Measurements from ENCODE around the gene APEH. TPM values are rescaled to one million over a fixed set of nuclear protein-coding genes. Genes with fewer than 3 reads are reported as not detected.
A peak's percentile ranks its signal among the peaks of the same experiment; 100 is the strongest.
"Not testable (repeated sequence)": the region's sequence is repeated elsewhere in the genome, so short reads cannot be mapped to it uniquely, and the experiment has no call there.

Gene APEH
- total and polyA plus RNA-seq, 5 donors, result 37.4 to 110 (median 88.7) TPM

GRCh38 chr3:49690856-49691255, 16.7 kb downstream of the APEH start:
- H3K4me3 ChIP-seq (ENCODE audit: low read length); intact Hi-C loops (cut with DNase I); H3K27me3 ChIP-seq (ENCODE audit: control insufficient read depth, insufficient read depth); DNase-seq; ATAC-seq; H3K4me1 ChIP-seq (ENCODE audit: control insufficient read depth, insufficient read depth, low read length); H3K27ac ChIP-seq (ENCODE audit: low read length); H3K9me3 ChIP-seq (ENCODE audit: control insufficient read depth, low read length): not testable (repeated sequence)
- 90% methylated on average over 3 of the region's 3 CpGs for WGBS

GRCh38 chr3:49691481-49691880, 17.3 kb downstream of the APEH start:
- H3K9me3 ChIP-seq (ENCODE audit: control insufficient read depth, low read length); H3K4me1 ChIP-seq (ENCODE audit: control insufficient read depth, insufficient read depth, low read length); H3K27ac ChIP-seq (ENCODE audit: low read length); ATAC-seq; H3K27me3 ChIP-seq (ENCODE audit: control insufficient read depth, insufficient read depth); intact Hi-C loops (cut with DNase I); H3K4me3 ChIP-seq (ENCODE audit: low read length): not testable (repeated sequence)
- DNase-seq, result peak in 1 of 3 donors; percentile 9
- 81% methylated on average over 3 of the region's 3 CpGs for WGBS

- H3K4me3 ChIP-seq (ENCODE audit: low read length); H3K27ac ChIP-seq (ENCODE audit: low read length); H3K27me3 ChIP-seq (ENCODE audit: control insufficient read depth, insufficient read depth); H3K4me1 ChIP-seq (ENCODE audit: control insufficient read depth, insufficient read depth, low read length); ATAC-seq; H3K9me3 ChIP-seq (ENCODE audit: control insufficient read depth, low read length); intact Hi-C loops (cut with DNase I): not testable (repeated sequence)
- WGBS, result 64% methylated on average over 6 of the region's 6 CpGs
- DNase-seq, result peak in 2 of 3 donors; percentile 3 to 14
Observed at GRCh38 chr3:49694409-49695070, 20.4 kb downstream of the APEH start.

GRCh38 chr3:49695350-49696015, 21.3 kb downstream of the APEH start:
- H3K4me1 ChIP-seq (ENCODE audit: control insufficient read depth, insufficient read depth, low read length); intact Hi-C loops (cut with DNase I); H3K9me3 ChIP-seq (ENCODE audit: control insufficient read depth, low read length); H3K4me3 ChIP-seq (ENCODE audit: low read length); H3K27ac ChIP-seq (ENCODE audit: low read length); H3K27me3 ChIP-seq (ENCODE audit: control insufficient read depth, insufficient read depth): not testable (repeated sequence)
- 73% methylated on average over 4 of the region's 4 CpGs for WGBS
- DNase-seq, result peak in 1 of 3 donors; percentile 5
- peak; percentile 5 to 31 for ATAC-seq

GRCh38 chr3:49699281-49699979, 25.3 kb downstream of the APEH start:
- Histone ChIP-seq H3K27me3 (ENCODE audit: control insufficient read depth, insufficient read depth) (no peaks in the 10 kb centered on the region), H3K4me1 (ENCODE audit: control insufficient read depth, insufficient read depth, low read length) (no peaks in the 10 kb centered on the region), H3K9me3 (ENCODE audit: control insufficient read depth, low read length) (no peaks in the 10 kb centered on the region), H3K4me3 (ENCODE audit: low read length) (no peak overlapping the region), H3K27ac (ENCODE audit: low read length) (no peak overlapping the region)
- 68% methylated on average over 16 of the region's 16 CpGs for WGBS
- intact Hi-C loops (cut with DNase I), result no loop called here
- DNase-seq (no peak), ATAC-seq (no peak)

DNA sequence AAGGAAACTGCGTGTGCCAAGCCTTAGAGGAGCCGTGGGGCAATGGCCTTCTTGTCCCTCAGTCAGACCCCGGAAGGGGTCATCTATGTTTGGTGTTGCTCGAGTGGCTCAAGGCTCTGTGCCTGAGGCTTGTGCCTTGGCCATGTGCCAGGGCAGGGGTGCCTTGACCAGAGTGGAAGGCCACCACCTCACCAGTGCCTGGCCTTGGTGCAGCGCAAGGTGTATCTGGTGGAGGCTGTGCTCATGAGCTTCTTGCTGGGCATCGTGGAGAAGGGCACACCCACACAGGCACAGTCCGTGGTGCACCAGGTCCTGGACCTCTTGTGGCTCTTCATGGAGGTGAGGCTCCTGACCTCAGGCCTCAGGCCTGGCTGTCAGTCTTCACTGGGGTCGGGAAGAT, 25.9 kb downstream of the APEH start:
- Histone ChIP-seq H3K27me3 (ENCODE audit: control insufficient read depth, insufficient read depth) (no peaks in the 10 kb centered on the region), H3K27ac (ENCODE audit: low read length) (no peak overlapping the region), H3K4me1 (ENCODE audit: control insufficient read depth, insufficient read depth, low read length) (no peaks in the 10 kb centered on the region), H3K4me3 (ENCODE audit: low read length) (no peak overlapping the region), H3K9me3 (ENCODE audit: control insufficient read depth, low read length) (no peaks in the 10 kb centered on the region)
- DNase-seq (no peak), ATAC-seq (no peak)
- 76% methylated on average over 8 of the region's 8 CpGs for WGBS
- intact Hi-C loops (cut with DNase I), result no loop called here

- no peak overlapping the region for H3K4me3 ChIP-seq (ENCODE audit: low read length)
- DNase-seq (peak in 1 of 3 donors; percentile 33), ATAC-seq (no peak)
- 78% methylated on average over 13 of the region's 13 CpGs for WGBS
- H3K4me1 ChIP-seq (ENCODE audit: control insufficient read depth, insufficient read depth, low read length), result no peaks in the 10 kb centered on the region
- intact Hi-C loops (cut with DNase I), result no loop called here
- no peak overlapping the region for H3K27ac ChIP-seq (ENCODE audit: low read length)
- no peaks in the 10 kb centered on the region for H3K9me3 ChIP-seq (ENCODE audit: control insufficient read depth, low read length)
- H3K27me3 ChIP-seq (ENCODE audit: control insufficient read depth, insufficient read depth), result no peaks in the 10 kb centered on the region
Observed at GRCh38 chr3:49700453-49701128, 26.4 kb downstream of the APEH start.

DNA sequence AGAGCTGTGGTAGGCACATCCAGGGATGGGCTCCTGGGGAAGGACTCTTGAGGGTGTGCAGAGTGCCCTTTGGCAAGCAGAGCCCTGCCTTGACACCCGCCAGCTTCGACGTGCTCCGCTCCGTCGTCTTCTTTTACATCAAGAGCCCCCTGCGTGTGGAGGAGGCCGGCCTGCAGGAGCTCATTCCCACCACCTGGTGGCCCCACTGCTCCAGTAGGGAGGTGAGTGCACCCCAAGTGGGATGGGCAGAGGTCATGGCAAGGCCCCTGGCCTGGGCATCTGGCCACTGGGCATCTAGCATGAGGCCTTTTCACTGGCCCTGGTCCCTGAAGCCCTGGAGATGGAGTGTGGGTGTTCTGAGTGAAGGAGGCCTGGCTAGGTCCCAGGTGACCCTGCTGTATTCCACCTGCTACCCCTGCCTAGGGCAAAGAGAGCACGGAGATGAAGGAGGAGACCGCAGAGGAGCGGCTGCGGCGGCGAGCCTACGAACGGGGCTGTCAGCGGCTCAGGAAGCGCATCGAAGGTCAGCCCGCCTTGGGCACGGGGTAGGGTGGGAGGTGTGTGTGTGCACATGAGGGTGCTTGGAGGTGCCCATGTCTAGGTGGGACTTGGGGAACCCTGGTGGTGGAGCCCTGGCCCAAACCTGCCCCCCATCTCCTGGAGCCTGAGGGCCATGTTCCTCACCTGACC, 27.4 kb downstream of the APEH start:
- no peak overlapping the region for H3K4me3 ChIP-seq (ENCODE audit: low read length)
- H3K4me1 ChIP-seq (ENCODE audit: control insufficient read depth, insufficient read depth, low read length), result no peaks in the 10 kb centered on the region
- no peak overlapping the region for H3K27ac ChIP-seq (ENCODE audit: low read length)
- H3K27me3 ChIP-seq (ENCODE audit: control insufficient read depth, insufficient read depth), result no peaks in the 10 kb centered on the region
- intact Hi-C loops (cut with DNase I), result no loop called here
- ATAC-seq (no peak), DNase-seq (peak in 1 of 3 donors; percentile 51)
- WGBS, result 83% methylated on average over 21 of the region's 21 CpGs
- no peaks in the 10 kb centered on the region for H3K9me3 ChIP-seq (ENCODE audit: control insufficient read depth, low read length)

- ATAC-seq, result no peak
Observed at GRCh38 chr3:49702672-49703071, 28.5 kb downstream of the APEH start.

GRCh38 chr3:49703443-49703927, 29.3 kb downstream of the APEH start:
- H3K4me3 ChIP-seq (ENCODE audit: low read length), result no peak overlapping the region
- H3K4me1 ChIP-seq (ENCODE audit: control insufficient read depth, insufficient read depth, low read length), result no peaks in the 10 kb centered on the region
- intact Hi-C loops (cut with DNase I), result no loop called here
- ATAC-seq, result peak; percentile 64 to 70
- no peaks in the 10 kb centered on the region for H3K27me3 ChIP-seq (ENCODE audit: control insufficient read depth, insufficient read depth)
- 56% methylated on average over 14 of the region's 14 CpGs for WGBS
- H3K9me3 ChIP-seq (ENCODE audit: control insufficient read depth, low read length), result no peaks in the 10 kb centered on the region
- peak in 2 of 3 donors; percentile 71 to 73 for DNase-seq
- no peak overlapping the region for H3K27ac ChIP-seq (ENCODE audit: low read length)

More at GRCh38 chr3:49702672-49703071, 28.5 kb downstream of the APEH start:
- peak in 2 of 3 donors; percentile 33 to 35 for DNase-seq
- Histone ChIP-seq H3K9me3 (ENCODE audit: control insufficient read depth, low read length) (no peaks in the 10 kb centered on the region), H3K27ac (ENCODE audit: low read length) (no peak overlapping the region), H3K4me3 (ENCODE audit: low read length) (no peak overlapping the region), H3K27me3 (ENCODE audit: control insufficient read depth, insufficient read depth) (no peaks in the 10 kb centered on the region), H3K4me1 (ENCODE audit: control insufficient read depth, insufficient read depth, low read length) (no peaks in the 10 kb centered on the region)
- WGBS, result 93% methylated on average over 11 of the region's 11 CpGs
- intact Hi-C loops (cut with DNase I), result no loop called here

Measured in right cardiac atrium (tissue), 5 donors.